ENCODE data around the gene AP4M1. TPM values are rescaled to one million over a fixed set of nuclear protein-coding genes. Genes with fewer than 3 reads are reported as not detected.

Gene AP4M1, protein sequence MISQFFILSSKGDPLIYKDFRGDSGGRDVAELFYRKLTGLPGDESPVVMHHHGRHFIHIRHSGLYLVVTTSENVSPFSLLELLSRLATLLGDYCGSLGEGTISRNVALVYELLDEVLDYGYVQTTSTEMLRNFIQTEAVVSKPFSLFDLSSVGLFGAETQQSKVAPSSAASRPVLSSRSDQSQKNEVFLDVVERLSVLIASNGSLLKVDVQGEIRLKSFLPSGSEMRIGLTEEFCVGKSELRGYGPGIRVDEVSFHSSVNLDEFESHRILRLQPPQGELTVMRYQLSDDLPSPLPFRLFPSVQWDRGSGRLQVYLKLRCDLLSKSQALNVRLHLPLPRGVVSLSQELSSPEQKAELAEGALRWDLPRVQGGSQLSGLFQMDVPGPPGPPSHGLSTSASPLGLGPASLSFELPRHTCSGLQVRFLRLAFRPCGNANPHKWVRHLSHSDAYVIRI
- 10 to 100 TPM in 1 of 2 experiments, 1 to 10 TPM in 1; 7.5 to 10.9 TPM for total RNA-seq
- 1 to 10 TPM; 1.7 to 3.6 (median 2.3) TPM for polyA plus RNA-seq
- 5.4 to 25.1 (median 11.6) reads per million in 6 experiments for total RNA-seq

DNA sequence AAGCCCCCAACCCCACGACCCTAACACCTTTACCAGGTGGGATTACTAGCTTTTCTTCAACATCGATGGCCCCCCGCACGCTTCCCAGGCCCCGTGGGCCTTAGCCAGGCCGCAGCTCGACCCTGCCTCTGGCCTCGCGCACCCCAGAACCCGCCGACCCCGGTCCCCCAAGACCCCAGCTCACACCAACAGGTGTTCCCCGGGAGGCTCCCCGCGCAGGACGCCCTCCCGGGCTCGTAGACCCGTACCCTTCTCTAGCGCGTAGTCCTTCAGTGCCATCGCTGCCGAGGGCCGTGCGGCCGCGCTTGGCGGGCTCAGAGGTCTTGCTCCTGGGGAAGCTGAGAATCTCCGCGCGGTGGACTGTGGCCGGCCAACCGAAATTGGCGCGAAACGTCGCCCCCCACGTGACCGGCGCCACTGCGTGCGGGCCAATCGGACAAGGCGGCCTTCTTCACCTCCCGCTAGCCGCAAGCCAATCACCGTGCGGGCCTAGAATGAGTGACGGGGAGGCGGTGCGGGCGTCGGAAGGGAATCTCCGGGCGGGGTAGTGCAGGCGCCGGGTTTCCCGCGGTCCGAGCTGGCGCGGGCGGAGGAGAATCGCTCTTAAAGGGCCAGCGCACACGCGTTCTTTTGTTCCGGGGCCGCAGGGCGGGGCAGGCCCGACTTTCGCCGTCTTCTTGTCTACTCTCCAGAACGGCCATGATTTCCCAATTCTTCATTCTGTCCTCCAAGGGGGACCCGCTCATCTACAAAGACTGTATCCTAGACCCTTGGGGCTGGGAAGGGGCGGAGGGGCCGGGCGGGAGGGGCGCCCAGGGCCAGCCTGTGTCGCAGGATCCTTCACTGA lies at the start of gene AP4M1, which contains the start of gene MCM7:
AP4M1 (plus strand) TSS at position 628 of the 847 bp plus-strand sequence; CDS start at position 700, 72 bp downstream.
MCM7 (minus strand) TSS at position 382 of the 847 bp plus-strand sequence; CDS start at position 279, 103 bp downstream.
- DNase-seq (peak; percentile 90 to 97 (median 94)), ATAC-seq (peak; percentile 86 to 87)
- Mint-ChIP-seq H3K27me3 (no peaks in the 10 kb centered on the region), H3K36me3 (peaks cover 4 to 38% (median 22%) of the 10 kb centered on the region in 3 donors), H3K4me3 (peak within 1 kb of the TSS; percentile 91 to 97 (median 95)), H3K9me3 (no peaks in the 10 kb centered on the region), H3K4me1 (peaks cover 22 to 45% (median 42%) of the 10 kb centered on the region in 4 donors), H3K27ac (peak within 1 kb of the TSS; percentile 93 to 99 (median 97))
- POLR2A ChIA-PET: interaction anchor here (0.6 to 6.9 kb wide), 25 partner anchors 11 to 1995 kb away, joined by 3 to 252 read pairs (median 6); partner anchors contain the start of genes BUD31, CNPY4, COPS6 and MBLAC1

DNA sequence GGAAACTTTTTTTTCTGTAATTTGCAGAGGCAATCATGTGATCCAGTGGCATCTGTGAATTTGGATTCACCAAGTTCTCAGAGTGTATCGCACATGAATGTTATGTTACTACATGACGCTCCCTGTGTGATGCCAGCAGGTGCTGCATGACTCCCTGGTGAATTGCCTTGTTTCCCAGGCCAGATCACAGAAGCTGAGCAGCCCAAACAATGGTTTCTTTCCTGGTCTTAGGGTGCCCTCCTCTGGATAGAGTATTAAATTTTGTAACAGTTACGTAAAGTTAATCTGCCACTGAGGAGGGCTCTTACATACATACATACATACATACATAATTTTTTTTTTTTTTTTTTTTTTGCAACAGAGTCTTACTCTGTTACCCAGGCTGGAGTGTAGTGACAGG lies 48.2 kb upstream of the AP4M1 start:
- Mint-ChIP-seq H3K4me3 (no peak overlapping the region), H3K36me3 (peaks cover 0 to 17% (median 0%) of the 10 kb centered on the region in 3 donors), H3K4me1 (peaks cover 9 to 24% (median 16%) of the 10 kb centered on the region in 4 donors), H3K27me3 (no peaks in the 10 kb centered on the region), H3K27ac (no peak overlapping the region), H3K9me3 (no peaks in the 10 kb centered on the region)
- DNase-seq (peak in 7 of 10 donors; percentile 7 to 55 (median 28)), ATAC-seq (peak in 1 of 2 donors; percentile 24)
- POLR2A ChIA-PET: no interaction called here

DNA sequence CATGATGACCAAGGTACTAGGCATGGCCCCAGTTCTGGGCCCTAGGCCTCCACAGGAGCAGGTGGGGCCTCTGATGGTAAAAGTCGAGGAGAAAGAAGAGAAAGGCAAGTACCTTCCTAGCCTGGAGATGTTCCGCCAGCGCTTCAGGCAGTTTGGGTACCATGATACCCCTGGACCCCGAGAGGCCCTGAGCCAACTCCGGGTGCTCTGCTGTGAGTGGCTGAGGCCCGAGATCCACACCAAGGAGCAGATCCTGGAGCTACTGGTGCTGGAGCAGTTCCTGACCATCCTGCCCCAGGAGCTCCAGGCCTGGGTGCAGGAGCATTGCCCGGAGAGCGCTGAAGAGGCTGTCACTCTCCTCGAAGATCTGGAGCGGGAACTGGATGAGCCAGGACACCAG lies 44.4 kb upstream of the AP4M1 start:
- DNase-seq: no peak
- ATAC-seq: no peak
- Mint-ChIP-seq H3K27ac (no peak overlapping the region), H3K4me1 (peaks cover 0 to 2% (median under 1%) of the 10 kb centered on the region in 4 donors), H3K4me3 (no peak overlapping the region), H3K27me3 (no peaks in the 10 kb centered on the region), H3K9me3 (no peaks in the 10 kb centered on the region), H3K36me3 (peaks cover 0 to 33% (median 0%) of the 10 kb centered on the region in 3 donors)
- POLR2A ChIA-PET: no interaction called here

DNA sequence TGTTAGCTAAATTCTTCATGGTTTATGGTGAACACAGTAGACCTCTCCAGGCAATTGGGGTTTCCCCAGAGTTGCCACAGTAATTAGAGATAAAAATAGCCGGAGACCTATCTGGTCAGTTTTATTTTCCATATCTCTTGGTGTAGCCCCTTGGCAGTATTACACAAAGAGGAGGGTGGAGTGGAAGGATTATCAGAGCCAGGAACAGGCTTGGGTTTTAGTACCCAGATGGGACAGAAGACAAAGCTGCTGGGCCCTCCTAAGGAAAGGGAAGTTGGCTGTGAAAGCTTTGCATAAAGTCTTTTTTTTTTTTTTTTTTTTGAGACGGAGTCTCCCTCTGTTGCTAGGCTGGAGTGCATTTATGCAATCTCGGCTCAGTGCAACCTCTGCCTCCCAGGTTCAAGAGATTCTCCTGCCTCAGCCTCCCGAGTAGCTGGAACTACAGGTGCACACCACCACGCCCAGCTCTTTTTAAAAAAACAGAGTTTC lies 42.1 kb upstream of the AP4M1 start:
- H3K9me3 Mint-ChIP-seq: no peaks in the 10 kb centered on the region
- DNase-seq (no peak), ATAC-seq (no peak)

DNA sequence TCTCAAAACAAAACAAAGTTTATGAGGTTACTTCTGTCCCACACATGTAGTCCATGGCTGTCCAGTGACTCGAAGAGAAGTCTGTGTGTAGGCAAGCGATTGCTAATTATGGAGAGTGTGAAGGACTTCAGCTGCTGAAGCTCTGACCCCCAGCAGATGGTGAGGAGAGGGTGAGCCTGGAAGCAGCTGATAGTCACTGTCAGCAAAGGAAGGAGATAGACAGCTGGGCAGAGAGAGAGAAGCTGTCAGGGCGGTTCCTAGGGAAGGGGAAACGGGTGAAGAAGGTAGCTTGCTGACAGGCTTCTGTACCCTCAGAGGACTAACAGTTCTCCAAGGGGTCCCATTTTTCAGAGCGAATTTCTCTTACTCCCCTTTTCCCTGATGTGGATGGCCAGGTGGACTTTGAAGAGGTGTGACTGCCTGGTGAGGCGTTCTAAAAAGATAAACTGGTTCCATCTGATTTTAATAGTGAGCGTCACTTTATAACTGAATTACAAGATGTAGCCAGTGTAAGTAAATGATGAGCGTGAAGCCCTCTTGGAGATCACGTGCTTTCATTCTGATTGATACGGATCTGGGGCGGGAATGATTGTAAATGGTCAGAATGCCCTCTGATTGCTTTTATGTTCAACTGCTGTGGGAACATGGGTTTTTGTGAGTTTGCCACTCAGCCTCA lies 39.8 kb upstream of the AP4M1 start:
- POLR2A ChIA-PET: no interaction called here
- Mint-ChIP-seq H3K4me3 (no peak overlapping the region), H3K36me3 (peaks cover 0 to 46% (median 11%) of the 10 kb centered on the region in 3 donors), H3K27me3 (no peaks in the 10 kb centered on the region), H3K27ac (peak overlapping the region in 4 of 10 donors; percentile 37 to 74 (median 54)), H3K9me3 (no peaks in the 10 kb centered on the region), H3K4me1 (peaks cover 0 to 2% (median 0%) of the 10 kb centered on the region in 4 donors)
- no peak for ATAC-seq
- DNase-seq: no peak

More for the DNA sequence above, 42.1 kb upstream of the AP4M1 start:
- Mint-ChIP-seq H3K4me3 (no peak overlapping the region), H3K4me1 (peaks cover 0 to 2% (median 0%) of the 10 kb centered on the region in 4 donors), H3K27me3 (no peaks in the 10 kb centered on the region), H3K27ac (no peak overlapping the region), H3K36me3 (peaks cover 0 to 44% (median 6%) of the 10 kb centered on the region in 3 donors)
- POLR2A ChIA-PET: interaction anchor here (0.8 kb wide), 1 partner anchor 16 kb away, joined by 3 read pairs; no protein-coding TSS in a partner anchor

DNA sequence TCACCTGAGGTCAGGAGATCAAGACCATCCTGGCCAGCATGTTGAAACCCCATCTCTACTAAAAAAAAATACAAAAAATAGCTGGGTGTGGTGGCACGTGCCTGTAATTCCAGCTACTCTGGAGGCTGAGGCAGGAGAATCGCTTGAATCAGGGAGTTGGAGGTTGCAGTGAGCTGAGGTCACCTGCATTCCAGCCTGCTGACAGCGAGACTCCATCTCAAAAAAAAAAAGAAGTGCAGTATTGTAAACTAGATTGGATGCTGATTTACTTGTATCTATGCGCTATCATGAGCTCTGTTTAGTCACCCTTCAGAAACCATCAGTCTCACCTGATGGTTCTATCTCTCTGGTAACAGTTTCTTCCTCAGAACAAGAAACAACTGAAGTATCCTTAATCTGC lies 38.1 kb upstream of the AP4M1 start:
- H3K27ac Mint-ChIP-seq: no peak overlapping the region
- DNase-seq (no peak), ATAC-seq (no peak)
- H3K4me1 Mint-ChIP-seq: no peaks in the 10 kb centered on the region
- no peaks in the 10 kb centered on the region for H3K9me3 Mint-ChIP-seq
- no peaks in the 10 kb centered on the region for H3K27me3 Mint-ChIP-seq
- POLR2A ChIA-PET: no interaction called here
- H3K4me3 Mint-ChIP-seq: no peak overlapping the region
- H3K36me3 Mint-ChIP-seq: peaks cover 0 to 32% (median 11%) of the 10 kb centered on the region in 3 donors

DNA sequence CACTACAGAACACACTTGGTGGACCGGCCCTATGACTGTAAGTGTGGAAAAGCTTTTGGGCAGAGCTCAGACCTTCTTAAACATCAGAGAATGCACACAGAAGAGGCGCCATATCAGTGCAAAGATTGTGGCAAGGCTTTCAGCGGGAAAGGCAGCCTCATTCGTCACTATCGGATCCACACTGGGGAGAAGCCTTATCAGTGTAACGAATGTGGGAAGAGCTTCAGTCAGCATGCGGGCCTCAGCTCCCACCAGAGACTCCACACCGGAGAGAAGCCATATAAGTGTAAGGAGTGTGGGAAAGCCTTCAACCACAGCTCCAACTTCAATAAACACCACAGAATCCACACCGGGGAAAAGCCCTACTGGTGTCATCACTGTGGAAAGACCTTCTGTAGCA lies 37.3 kb upstream of the AP4M1 start:
- no peak overlapping the region for H3K4me3 Mint-ChIP-seq
- H3K27ac Mint-ChIP-seq: no peak overlapping the region
- POLR2A ChIA-PET: no interaction called here
- ATAC-seq: no peak
- no peaks in the 10 kb centered on the region for H3K4me1 Mint-ChIP-seq
- H3K27me3 Mint-ChIP-seq: no peaks in the 10 kb centered on the region
- DNase-seq: no peak
- no peaks in the 10 kb centered on the region for H3K9me3 Mint-ChIP-seq
- H3K36me3 Mint-ChIP-seq: peaks cover 0 to 25% (median 11%) of the 10 kb centered on the region in 3 donors

DNA sequence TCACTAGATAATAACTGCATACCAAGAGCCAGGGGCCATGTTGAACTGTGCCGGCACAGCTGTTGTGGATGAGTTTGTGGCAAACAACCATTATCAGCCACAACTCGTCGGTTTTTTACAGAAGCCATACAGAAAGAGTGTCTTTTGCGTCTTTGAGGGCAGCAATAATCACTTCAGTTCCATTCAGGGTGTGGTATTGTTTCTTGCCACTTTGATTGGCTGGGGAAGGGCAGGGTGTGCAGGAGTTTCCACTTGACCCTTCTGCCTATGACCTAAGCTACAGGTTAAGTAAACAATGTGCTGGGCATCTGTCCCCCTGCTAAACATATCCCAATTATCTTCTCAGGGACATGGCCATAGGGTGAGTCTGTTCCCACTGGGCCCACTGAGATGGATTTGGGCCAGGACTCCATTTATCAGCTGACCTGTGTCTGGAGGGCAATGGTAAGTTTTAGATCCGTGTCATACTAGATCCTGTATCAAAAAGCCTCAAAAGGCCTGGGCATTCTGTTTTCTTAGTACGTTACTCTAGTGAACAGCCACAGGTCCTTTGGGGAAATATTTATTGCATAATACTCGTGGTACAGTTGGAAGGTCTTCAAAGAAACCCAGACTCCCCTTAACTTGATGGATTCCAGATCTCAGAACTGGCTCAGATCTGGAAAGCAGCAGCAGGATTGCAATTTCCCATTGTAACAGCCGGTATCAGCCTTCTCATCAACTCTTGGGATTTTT lies 35.8 kb upstream of the AP4M1 start:
- Mint-ChIP-seq H3K9me3 (peaks cover 0 to 9% (median 2%) of the 10 kb centered on the region in 9 donors), H3K4me1 (no peaks in the 10 kb centered on the region), H3K27ac (no peak overlapping the region), H3K36me3 (peaks cover 8 to 32% (median 22%) of the 10 kb centered on the region in 3 donors), H3K27me3 (no peaks in the 10 kb centered on the region), H3K4me3 (no peak overlapping the region)
- POLR2A ChIA-PET: interaction anchor here (0.5 kb wide), 2 partner anchors 15 to 60 kb away, joined by 3 read pairs; no protein-coding TSS in a partner anchor
- ATAC-seq (no peak), DNase-seq (no peak)

DNA sequence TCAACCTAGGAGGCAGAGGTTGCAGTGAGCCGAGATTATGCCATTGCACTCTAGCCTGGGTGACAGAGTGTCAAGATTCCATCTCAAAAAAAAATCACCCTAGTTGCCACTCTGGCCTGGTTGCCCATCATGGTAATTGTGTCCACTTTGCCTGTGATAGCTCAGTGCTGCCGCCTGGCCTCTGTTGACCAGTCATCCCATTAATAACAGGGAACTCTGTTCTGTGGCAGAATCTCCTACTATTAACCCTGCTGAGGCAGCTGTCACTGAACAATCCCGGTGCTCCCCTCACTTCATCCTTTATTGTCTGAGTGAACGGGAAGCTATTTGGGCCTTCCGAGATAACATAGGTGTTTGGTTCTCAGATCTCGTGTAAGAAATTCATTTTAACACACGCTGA lies 34.5 kb upstream of the AP4M1 start:
- POLR2A ChIA-PET: no interaction called here

DNA sequence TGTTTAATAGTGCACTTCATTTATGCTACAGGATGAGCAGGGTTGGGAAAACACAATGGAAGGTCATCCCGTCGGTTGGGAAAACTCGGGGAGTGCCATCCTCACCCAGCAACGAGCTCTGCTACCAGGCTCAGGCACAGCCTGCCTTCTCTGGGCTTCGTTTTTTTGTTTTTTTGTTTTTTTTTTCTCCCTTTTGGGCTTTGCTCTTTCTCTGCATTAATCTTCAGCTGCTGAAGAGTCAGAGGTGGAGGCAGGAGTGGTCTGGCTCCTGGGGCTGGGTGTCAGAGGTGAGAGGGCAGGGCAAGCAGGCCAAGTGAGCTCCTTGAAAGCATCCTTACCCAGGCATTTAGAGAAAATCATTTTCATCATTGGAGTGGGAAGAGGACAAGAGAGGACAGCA lies 31.5 kb upstream of the AP4M1 start:
- peaks cover 28 to 58% (median 58%) of the 10 kb centered on the region in 3 donors for H3K36me3 Mint-ChIP-seq
- POLR2A ChIA-PET: interaction anchor here (0.6 to 1.1 kb wide), 3 partner anchors 10 to 446 kb away, joined by 3 to 9 read pairs (median 4); no protein-coding TSS in a partner anchor
- peaks cover 0 to 36% (median 18%) of the 10 kb centered on the region in 9 donors for H3K9me3 Mint-ChIP-seq
- no peak for ATAC-seq
- H3K4me3 Mint-ChIP-seq: no peak overlapping the region
- no peaks in the 10 kb centered on the region for H3K4me1 Mint-ChIP-seq
- H3K27me3 Mint-ChIP-seq: no peaks in the 10 kb centered on the region
- DNase-seq: no peak
- no peak overlapping the region for H3K27ac Mint-ChIP-seq

More for the DNA sequence above, 34.5 kb upstream of the AP4M1 start:
- H3K36me3 Mint-ChIP-seq: peaks cover 21 to 41% (median 36%) of the 10 kb centered on the region in 3 donors
- no peak overlapping the region for H3K4me3 Mint-ChIP-seq
- ATAC-seq: no peak
- H3K27ac Mint-ChIP-seq: peak overlapping the region in 2 of 10 donors; percentile 46 to 47
- H3K27me3 Mint-ChIP-seq: no peaks in the 10 kb centered on the region
- no peak for DNase-seq
- peaks cover 0 to 23% (median 9%) of the 10 kb centered on the region in 9 donors for H3K9me3 Mint-ChIP-seq
- no peaks in the 10 kb centered on the region for H3K4me1 Mint-ChIP-seq

All from naive thymus-derived CD8-positive, alpha-beta T cell (primary cell).